OCI-LY1 (cell line): ENCODE results near the gene CALM3.
A peak's percentile ranks its signal among the peaks of the same experiment; 100 is the strongest.

ENCODE experiments used
- H2AFZ ChIP-seq: fragments of 200-600 bp; sonication (generic), shearing (Covaris generic); 2 replicates; pipeline ENCODE4 v1.6.0; 2014; ENCODE audit warnings: antibody characterized with exemption, mild to moderate bottlenecking, low read length
- H3F3A ChIP-seq: fragments of 200-600 bp; sonication (generic), shearing (Covaris generic); 2 replicates; pipeline ENCODE4 v1.6.0; 2014; ENCODE audit warnings: mild to moderate bottlenecking, antibody characterized with exemption, low read length, moderate library complexity; ENCODE audit not compliant: insufficient read depth
- H3K27ac ChIP-seq: fragments of 200-600 bp; sonication (generic); 2 replicates; pipeline ENCODE4 v1.5.1; 2014; ENCODE audit warnings: low read length, mixed run types, mild to moderate bottlenecking, low read depth; ENCODE audit not compliant: poor library complexity, severe bottlenecking
- H3K27me3 ChIP-seq: fragments of 200-600 bp; sonication (generic); 2 replicates; pipeline ENCODE4 v1.6.0; 2014; ENCODE audit warnings: antibody characterized with exemption, mild to moderate bottlenecking, low read length, moderate library complexity; ENCODE audit not compliant: insufficient read depth
- H3K36me3 ChIP-seq: fragments of 200-600 bp; sonication (generic); 2 replicates; pipeline ENCODE4 v1.6.1; 2014; ENCODE audit warnings: mild to moderate bottlenecking, antibody characterized with exemption, low read length, moderate library complexity, mixed read lengths; ENCODE audit not compliant: insufficient read depth
- H3K4me1 ChIP-seq: fragments of 200-600 bp; sonication (generic); 2 replicates; pipeline ENCODE4 v1.5.1; 2014; ENCODE audit warnings: mild to moderate bottlenecking, low read length, moderate library complexity; ENCODE audit not compliant: insufficient read depth, severe bottlenecking
- H3K4me2 ChIP-seq: fragments of 200-600 bp; sonication (generic), shearing (Covaris generic); 2 replicates; pipeline ENCODE4 v1.6.1; 2014; ENCODE audit warnings: low read length
- H3K4me3 ChIP-seq: fragments of 200-600 bp; sonication (generic); 2 replicates; pipeline ENCODE4 v1.5.1; 2014; ENCODE audit warnings: low read length, low read depth, mild to moderate bottlenecking, mixed read lengths; ENCODE audit not compliant: poor library complexity, severe bottlenecking
- H3K79me2 ChIP-seq: fragments of 200-600 bp; shearing (Covaris generic); 2 replicates; pipeline ENCODE4 v1.6.1; 2016; ENCODE audit warnings: mixed run types, low read length, mixed read lengths; ENCODE audit not compliant: insufficient read depth
- H3K9ac ChIP-seq: fragments of 200-600 bp; sonication (generic), shearing (Covaris generic); 2 replicates; pipeline ENCODE4 v1.6.1; 2014; ENCODE audit warnings: mild to moderate bottlenecking, low read length, mixed read lengths
- H3K9me2 ChIP-seq: fragments of 200-600 bp; sonication (generic), shearing (Covaris generic); 2 replicates; pipeline ENCODE4 v1.6.1; 2014; ENCODE audit warnings: low read depth, mild to moderate bottlenecking, low read length, mixed read lengths
- H3K9me3 ChIP-seq: fragments of 200-600 bp; shearing (Covaris generic); 2 replicates; pipeline ENCODE4 v1.6.1; 2014; ENCODE audit warnings: low read length, mixed read lengths
- H4K20me1 ChIP-seq: fragments of 200-600 bp; sonication (generic), shearing (Covaris generic); 2 replicates; pipeline ENCODE4 v1.6.0; 2016; ENCODE audit warnings: mild to moderate bottlenecking, low read length; ENCODE audit not compliant: insufficient read depth
- EZH2 ChIP-seq: fragments of 200-600 bp; sonication (generic), shearing (Covaris generic); IDR thresholded peaks from 2 replicates; pipeline ENCODE4 v1.8.0; 2017; ENCODE audit warnings: borderline replicate concordance, mixed run types, mild to moderate bottlenecking, antibody characterized with exemption, low read length, moderate library complexity, mixed read lengths
- TF ChIP-seq, protein P1 (sequence below): fragments of 200-600 bp; sonication (generic), shearing (Covaris generic); IDR thresholded peaks from 2 replicates; pipeline ENCODE4 v1.5.1; 2017; ENCODE audit warnings: mild to moderate bottlenecking, antibody characterized with exemption, low read length, moderate library complexity, mixed read lengths

The CALM3 gene

DNA sequence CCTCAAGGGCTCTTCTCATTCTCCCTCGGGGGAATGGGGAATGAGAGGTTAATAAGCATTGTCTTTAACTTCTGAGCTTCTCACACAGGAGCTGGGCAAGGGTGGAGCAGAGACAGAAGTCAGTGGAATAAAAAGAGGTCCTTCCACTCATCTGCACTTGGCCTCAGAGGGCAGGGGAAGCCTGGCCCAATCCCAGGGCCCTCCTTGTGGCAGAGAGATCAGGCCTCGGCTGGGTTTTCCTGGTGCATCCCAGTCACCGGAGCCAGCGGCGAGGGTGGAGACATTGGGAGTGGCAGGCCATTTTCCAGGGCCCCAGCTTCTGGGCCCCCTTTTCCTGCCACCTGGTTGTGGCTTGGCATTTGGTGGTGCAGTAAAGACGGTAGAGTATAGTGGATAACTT lies 10.6 kb downstream of the CALM3 start:
- TF ChIP-seq, protein P1, sequence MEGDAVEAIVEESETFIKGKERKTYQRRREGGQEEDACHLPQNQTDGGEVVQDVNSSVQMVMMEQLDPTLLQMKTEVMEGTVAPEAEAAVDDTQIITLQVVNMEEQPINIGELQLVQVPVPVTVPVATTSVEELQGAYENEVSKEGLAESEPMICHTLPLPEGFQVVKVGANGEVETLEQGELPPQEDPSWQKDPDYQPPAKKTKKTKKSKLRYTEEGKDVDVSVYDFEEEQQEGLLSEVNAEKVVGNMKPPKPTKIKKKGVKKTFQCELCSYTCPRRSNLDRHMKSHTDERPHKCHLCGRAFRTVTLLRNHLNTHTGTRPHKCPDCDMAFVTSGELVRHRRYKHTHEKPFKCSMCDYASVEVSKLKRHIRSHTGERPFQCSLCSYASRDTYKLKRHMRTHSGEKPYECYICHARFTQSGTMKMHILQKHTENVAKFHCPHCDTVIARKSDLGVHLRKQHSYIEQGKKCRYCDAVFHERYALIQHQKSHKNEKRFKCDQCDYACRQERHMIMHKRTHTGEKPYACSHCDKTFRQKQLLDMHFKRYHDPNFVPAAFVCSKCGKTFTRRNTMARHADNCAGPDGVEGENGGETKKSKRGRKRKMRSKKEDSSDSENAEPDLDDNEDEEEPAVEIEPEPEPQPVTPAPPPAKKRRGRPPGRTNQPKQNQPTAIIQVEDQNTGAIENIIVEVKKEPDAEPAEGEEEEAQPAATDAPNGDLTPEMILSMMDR, result no peak
- no peak for TF ChIP-seq EZH2
- no peaks in the 10 kb centered on the region for H3K79me2 ChIP-seq
- no peaks in the 10 kb centered on the region for H3K9me3 ChIP-seq
- H3K4me2 ChIP-seq, result no peak overlapping the region
- H3K9me2 ChIP-seq, result no peaks in the 10 kb centered on the region
- H3K36me3 ChIP-seq, result peaks cover 40% of the 10 kb centered on the region
- no peak overlapping the region for H3K9ac ChIP-seq
- H3K27ac ChIP-seq, result no peak overlapping the region
- no peaks in the 10 kb centered on the region; the same call in 1 of the 2 replicates for H3F3A ChIP-seq
- H3K27me3 ChIP-seq, result peaks cover 1% of the 10 kb centered on the region
- no peaks in the 10 kb centered on the region for H4K20me1 ChIP-seq
- no peak overlapping the region for H2AFZ ChIP-seq
- H3K4me3 ChIP-seq, result no peak overlapping the region
- peaks cover 23% of the 10 kb centered on the region for H3K4me1 ChIP-seq

DNA sequence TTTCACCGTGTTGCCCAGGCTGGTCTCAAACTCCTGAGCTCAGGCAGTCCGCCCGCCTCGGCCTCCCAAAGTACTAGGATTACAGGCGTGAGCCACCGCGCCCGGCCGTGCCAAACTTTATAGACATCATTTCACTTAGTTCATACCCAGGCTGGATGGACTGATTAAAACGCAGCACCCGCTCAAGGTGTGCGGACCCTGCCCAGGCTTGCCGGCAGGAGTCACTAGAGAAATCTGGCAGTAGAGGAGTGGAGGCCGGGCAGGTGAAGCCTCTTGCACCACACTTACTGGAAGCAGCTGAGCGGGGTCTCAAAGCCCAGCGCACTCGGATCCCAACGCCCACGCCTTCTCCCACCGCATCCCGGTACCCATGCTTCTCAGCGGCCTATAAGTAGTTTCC lies 12.4 kb downstream of the CALM3 start:
- H3F3A ChIP-seq, result no peaks in the 10 kb centered on the region; the same call in 1 of the 2 replicates
- no peak overlapping the region for H3K4me2 ChIP-seq
- no peaks in the 10 kb centered on the region for H3K9me2 ChIP-seq
- H3K9ac ChIP-seq, result no peak overlapping the region
- no peaks in the 10 kb centered on the region for H4K20me1 ChIP-seq
- no peak overlapping the region for H3K27ac ChIP-seq
- no peak for TF ChIP-seq EZH2
- TF ChIP-seq, protein P1, result no peak
- peaks cover 22% of the 10 kb centered on the region for H3K36me3 ChIP-seq
- H3K4me1 ChIP-seq, result peaks cover 28% of the 10 kb centered on the region
- no peak overlapping the region for H3K4me3 ChIP-seq
- H3K27me3 ChIP-seq, result peaks cover 9% of the 10 kb centered on the region
- no peak overlapping the region for H2AFZ ChIP-seq
- H3K9me3 ChIP-seq, result no peaks in the 10 kb centered on the region
- H3K79me2 ChIP-seq, result no peaks in the 10 kb centered on the region

DNA sequence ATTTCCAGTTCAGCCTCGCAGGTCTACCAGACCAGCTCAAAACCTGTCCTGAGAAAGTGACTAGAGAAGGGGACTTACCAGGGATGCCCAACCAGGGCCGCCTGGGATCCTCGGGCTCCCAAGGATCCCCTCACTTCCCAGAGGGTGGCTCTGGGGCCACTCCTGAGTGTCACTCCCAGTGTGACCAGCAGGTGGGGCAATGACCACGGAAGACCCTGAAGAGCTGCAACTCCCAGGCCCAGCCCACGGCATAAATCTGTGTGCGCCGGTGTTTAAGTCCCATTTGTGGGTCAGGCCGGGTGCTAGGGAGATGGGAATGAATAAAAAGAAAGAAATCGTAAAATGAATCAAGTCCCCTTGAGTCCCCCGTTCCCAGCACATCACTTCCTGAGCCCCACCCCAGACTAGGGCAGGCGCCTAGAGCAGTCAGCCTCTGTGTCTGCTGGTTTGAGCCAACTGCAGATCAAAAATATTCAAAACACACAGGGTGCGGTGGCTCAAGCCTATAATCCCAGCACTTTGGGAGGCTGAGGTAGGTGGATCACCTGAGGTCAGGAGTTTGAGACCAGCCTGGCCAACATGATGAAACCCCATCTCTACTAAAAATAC lies 13.1 kb downstream of the CALM3 start:
- Histone ChIP-seq H3K27ac (no peak overlapping the region), H3K4me3 (no peak overlapping the region), H2AFZ (no peak overlapping the region), H3K4me1 (peaks cover 28% of the 10 kb centered on the region), H3K9me2 (no peaks in the 10 kb centered on the region), H3F3A (no peaks in the 10 kb centered on the region; the same call in 1 of the 2 replicates), H3K4me2 (no peak overlapping the region), H3K9ac (no peak overlapping the region), H3K9me3 (no peaks in the 10 kb centered on the region), H3K36me3 (peaks cover 16% of the 10 kb centered on the region), H4K20me1 (no peaks in the 10 kb centered on the region), H3K79me2 (no peaks in the 10 kb centered on the region), H3K27me3 (peaks cover 9% of the 10 kb centered on the region)
- TF ChIP-seq EZH2, result no peak
- TF ChIP-seq, protein P1, result peak; percentile 88
